Tibial nerve (tissue), 4 donors: ENCODE results near the gene TIMD4.

Source experiments
- EP300 ChIP-seq, 2 donors: sonication (generic); formaldehyde crosslinking; IDR thresholded peaks; one replicate each; pipeline ENCODE4 v1.6.1; 2017; ENCODE audit warnings: antibody characterized with exemption in 2 of 2, mild to moderate bottlenecking in 1 of 2
- TF ChIP-seq, protein P1 (sequence below), 5 experiments: fragments of 200-600 bp in 3 of 5; fragments of 450-650 bp in 2 of 5; sonication (generic) in 3 of 5; IDR thresholded peaks; one replicate each; pipeline ENCODE4 v1.5.1; 2016 to 2019; ENCODE audit warnings: antibody characterized with exemption in 5 of 5, mild to moderate bottlenecking in 3 of 5, moderate library complexity in 2 of 5

DNA sequence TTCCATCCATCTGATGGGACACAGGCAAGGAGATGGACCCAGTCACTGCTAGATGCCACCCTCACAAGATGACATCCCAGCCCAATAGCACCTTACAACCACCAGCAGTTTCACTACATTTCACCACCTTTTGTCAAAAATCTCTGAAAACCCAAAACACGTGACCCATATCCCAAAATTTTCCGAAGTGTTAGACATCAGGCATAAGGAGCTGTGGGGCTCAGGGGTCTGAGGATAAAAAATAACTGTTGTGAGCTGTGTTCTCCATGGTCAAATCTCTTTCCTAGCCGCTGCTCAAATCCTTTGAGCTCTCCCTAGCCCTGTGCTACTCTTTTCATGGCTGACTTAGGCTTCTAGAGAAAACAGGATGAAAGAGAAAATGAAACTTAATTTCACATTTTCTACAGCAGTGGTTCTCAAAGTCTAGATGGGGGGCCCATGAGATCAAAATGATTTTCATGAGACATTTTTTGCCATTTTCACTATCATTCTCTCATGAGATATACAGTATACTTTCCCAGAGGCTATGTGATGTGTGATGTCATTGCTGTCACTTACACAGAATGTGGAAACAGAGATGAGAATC is 40.7 kb downstream of the TIMD4 start:
- TF ChIP-seq, protein P1, sequence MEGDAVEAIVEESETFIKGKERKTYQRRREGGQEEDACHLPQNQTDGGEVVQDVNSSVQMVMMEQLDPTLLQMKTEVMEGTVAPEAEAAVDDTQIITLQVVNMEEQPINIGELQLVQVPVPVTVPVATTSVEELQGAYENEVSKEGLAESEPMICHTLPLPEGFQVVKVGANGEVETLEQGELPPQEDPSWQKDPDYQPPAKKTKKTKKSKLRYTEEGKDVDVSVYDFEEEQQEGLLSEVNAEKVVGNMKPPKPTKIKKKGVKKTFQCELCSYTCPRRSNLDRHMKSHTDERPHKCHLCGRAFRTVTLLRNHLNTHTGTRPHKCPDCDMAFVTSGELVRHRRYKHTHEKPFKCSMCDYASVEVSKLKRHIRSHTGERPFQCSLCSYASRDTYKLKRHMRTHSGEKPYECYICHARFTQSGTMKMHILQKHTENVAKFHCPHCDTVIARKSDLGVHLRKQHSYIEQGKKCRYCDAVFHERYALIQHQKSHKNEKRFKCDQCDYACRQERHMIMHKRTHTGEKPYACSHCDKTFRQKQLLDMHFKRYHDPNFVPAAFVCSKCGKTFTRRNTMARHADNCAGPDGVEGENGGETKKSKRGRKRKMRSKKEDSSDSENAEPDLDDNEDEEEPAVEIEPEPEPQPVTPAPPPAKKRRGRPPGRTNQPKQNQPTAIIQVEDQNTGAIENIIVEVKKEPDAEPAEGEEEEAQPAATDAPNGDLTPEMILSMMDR (IDR thresholded peaks at IDR 0.05) = no peak
- TF ChIP-seq EP300 (IDR thresholded peaks at IDR 0.05) = no peak
